GM23338 (cell line): ENCODE data around the gene DNAH10. TPM values are rescaled to one million over a fixed set of nuclear protein-coding genes. Genes with fewer than 3 reads are reported as not detected.

ENCODE experiments used
- ATAC-seq: fragments of 200-7000 bp; cut with Tn5 transposase; 3 replicates; pipeline ENCODE4 v1.9.1; 2020
- DNase-seq: peaks from one replicate; pipeline ENCODE4 v3.0.0-alpha.2; 2015; ENCODE audit warnings: low spot score
- H2AFZ ChIP-seq: fragments of 200-600 bp; sonication (generic); 2 replicates; pipeline ENCODE4 v1.8.0; 2016; ENCODE audit warnings: antibody characterized with exemption, mild to moderate bottlenecking, moderate library complexity
- H3F3A ChIP-seq: fragments of 200-600 bp; sonication (generic); replicated peaks from 2 replicates; pipeline ENCODE4 v1.8.0; 2017; ENCODE audit warnings: antibody characterized with exemption, mixed run types, low read depth
- H3K27ac ChIP-seq: fragments of 200-600 bp; sonication (generic); 2 replicates; pipeline ENCODE4 v1.6.1; 2016; ENCODE audit warnings: low read depth
- H3K27me3 ChIP-seq: fragments of 200-600 bp; sonication (generic); 2 replicates; pipeline ENCODE4 v1.8.0; 2016; ENCODE audit warnings: mild to moderate bottlenecking, mixed run types, moderate library complexity; ENCODE audit not compliant: insufficient read depth
- H3K36me3 ChIP-seq: fragments of 200-600 bp; sonication (generic); 2 replicates; pipeline ENCODE4 v1.8.0; 2016; ENCODE audit warnings: mild to moderate bottlenecking; ENCODE audit not compliant: insufficient read depth
- H3K4me1 ChIP-seq: fragments of 200-600 bp; sonication (generic); 2 replicates; pipeline ENCODE4 v1.8.0; 2016; ENCODE audit warnings: mild to moderate bottlenecking, moderate library complexity; ENCODE audit not compliant: insufficient read depth
- H3K4me2 ChIP-seq: fragments of 200-600 bp; sonication (generic); 2 replicates; pipeline ENCODE4 v1.7.1; 2017; ENCODE audit warnings: mixed run types
- H3K4me3 ChIP-seq: fragments of 200-600 bp; sonication (generic); 2 replicates; pipeline ENCODE4 v1.6.1; 2016; ENCODE audit warnings: mixed run types
- H3K79me2 ChIP-seq: fragments of 200-600 bp; sonication (generic); replicated peaks from 2 replicates; pipeline ENCODE4 v1.8.0; 2017; ENCODE audit warnings: mild to moderate bottlenecking; ENCODE audit not compliant: insufficient read depth
- H3K9me2 ChIP-seq: fragments of 200-600 bp; sonication (generic); 2 replicates; pipeline ENCODE4 v1.8.0; 2017; ENCODE audit not compliant: insufficient read depth
- H4K20me1 ChIP-seq: fragments of 200-600 bp; sonication (generic); replicated peaks from 2 replicates; pipeline ENCODE4 v1.8.0; 2017; ENCODE audit warnings: mild to moderate bottlenecking; ENCODE audit not compliant: insufficient read depth
- H3K27ac Mint-ChIP-seq: 2 replicates; pipeline ENCODE4 v1.8.0; 2020; ENCODE audit warnings: inconsistent platforms, mild to moderate bottlenecking, moderate library complexity, mixed read lengths
- H3K27me3 Mint-ChIP-seq: 3 replicates; pipeline ENCODE4 v1.8.0; 2022; ENCODE audit warnings: low read depth, mild to moderate bottlenecking, moderate library complexity, mixed read lengths, inconsistent platforms; ENCODE audit not compliant: insufficient read depth, poor library complexity
- H3K36me3 Mint-ChIP-seq: 3 replicates; pipeline ENCODE4 v1.8.0; 2021; ENCODE audit warnings: low read depth, mild to moderate bottlenecking, inconsistent platforms, moderate library complexity, mixed read lengths
- H3K4me1 Mint-ChIP-seq: 3 replicates; pipeline ENCODE4 v1.8.0; 2020; ENCODE audit warnings: mild to moderate bottlenecking, inconsistent platforms, mixed read lengths
- H3K4me3 Mint-ChIP-seq: 3 replicates; pipeline ENCODE4 v1.8.0; 2021; ENCODE audit warnings: moderate library complexity, mild to moderate bottlenecking, inconsistent platforms, mixed read lengths
- H3K9me3 Mint-ChIP-seq: 3 replicates; pipeline ENCODE4 v1.8.0; 2020; ENCODE audit warnings: moderate library complexity, mild to moderate bottlenecking, inconsistent platforms, mixed read lengths
- CREB1 ChIP-seq: fragments of 250-450 bp; sonication (Bioruptor Pico); IDR thresholded peaks from 2 replicates; pipeline ENCODE4 v1.5.0; 2020; ENCODE audit warnings: low read depth, mild to moderate bottlenecking, moderate library complexity
- CTCF ChIP-seq, 2 experiments: fragments of 200-600 bp in 1 of 2; sonication (generic) in 1 of 2; conservative IDR thresholded peaks; 2 replicates each; pipeline versions ENCODE4 v1.5.1 to v1.6.1; 2016 to 2017; ENCODE audit warnings: antibody characterized with exemption in 2 of 2, low read depth in 2 of 2, mild to moderate bottlenecking in 2 of 2, moderate library complexity in 1 of 2
- ETS1 ChIP-seq: IDR thresholded peaks from 2 replicates; pipeline ENCODE4 v1.6.1; 2016; ENCODE audit warnings: antibody characterized with exemption
- EZH2 ChIP-seq: fragments of 200-600 bp; sonication (generic); IDR thresholded peaks from one replicate; pipeline ENCODE4 v1.8.0; 2017; ENCODE audit warnings: antibody characterized with exemption, mild to moderate bottlenecking, low read depth; ENCODE audit not compliant: unreplicated experiment
- EZH2phosphoT487 ChIP-seq: fragments of 200-600 bp; sonication (generic); IDR thresholded peaks from one replicate; pipeline ENCODE4 v1.8.1; 2018; ENCODE audit warnings: antibody characterized with exemption; ENCODE audit not compliant: unreplicated experiment
- JUNB ChIP-seq: IDR thresholded peaks from one replicate; pipeline ENCODE4 v1.6.1; 2016; ENCODE audit warnings: antibody characterized with exemption; ENCODE audit not compliant: unreplicated experiment
- NANOG ChIP-seq: IDR thresholded peaks from 2 replicates; pipeline ENCODE4 v1.6.1; 2016; ENCODE audit warnings: antibody characterized with exemption, borderline replicate concordance
- POLR2AphosphoS5 ChIP-seq: IDR thresholded peaks from 2 replicates; pipeline ENCODE4 v1.6.1; 2016; ENCODE audit warnings: antibody characterized with exemption, low read depth
- REST ChIP-seq: IDR thresholded peaks from one replicate; pipeline ENCODE4 v1.6.1; 2018; ENCODE audit warnings: antibody characterized with exemption; ENCODE audit not compliant: unreplicated experiment
- STAT1 ChIP-seq: IDR thresholded peaks from one replicate; pipeline ENCODE4 v1.6.1; 2016; ENCODE audit warnings: antibody characterized with exemption; ENCODE audit not compliant: unreplicated experiment
- ZNF114 ChIP-seq: fragments of 250-450 bp; sonication (Bioruptor Pico); IDR thresholded peaks from 2 replicates; pipeline ENCODE4 v1.5.0; 2020; ENCODE audit warnings: mild to moderate bottlenecking, moderate library complexity
- ZNF331 ChIP-seq: fragments of 250-450 bp; sonication (Bioruptor Pico); IDR thresholded peaks from 2 replicates; pipeline ENCODE4 v1.5.0; 2020; ENCODE audit warnings: low read depth, mild to moderate bottlenecking, moderate library complexity
- ZNF462 ChIP-seq: fragments of 250-450 bp; sonication (Bioruptor Pico); IDR thresholded peaks from 2 replicates; pipeline ENCODE4 v1.5.0; 2020; ENCODE audit warnings: mild to moderate bottlenecking, moderate library complexity
- polyA plus RNA-seq: library from polyadenylated mRNA; unstranded; fragments of >200 nt; fragmentation: Nextera tagmentation; extraction: Ambion mirVana; gene quantifications from 2 replicates; pipeline ENCODE4 v1.2.1, GENCODE V29; 2016
- total RNA-seq: library from RNA; depleted of rRNA; stranded (reverse); fragments of >200 nt; shearing (Covaris generic); gene quantifications from 2 replicates; pipeline ENCODE4 v1.2.3, GENCODE V29; 2014

The DNAH10 gene
- total and polyA plus RNA-seq, 2 experiments from 2014 or later, result 0.03 TPM

- Histone ChIP-seq H3K4me2 (no peak overlapping the region), H3K27ac (no peak overlapping the region), H3F3A (no peaks in the 10 kb centered on the region), H3K4me3 (no peak overlapping the region), H3K79me2 (no peaks in the 10 kb centered on the region), H3K36me3 (no peaks in the 10 kb centered on the region), H3K4me1 (no peaks in the 10 kb centered on the region), H3K27me3 (peaks cover 43% of the 10 kb centered on the region), H4K20me1 (no peaks in the 10 kb centered on the region), H3K9me2 (no peaks in the 10 kb centered on the region), H2AFZ (no peak overlapping the region)
- Mint-ChIP-seq H3K27ac (no peak overlapping the region), H3K4me1 (no peaks in the 10 kb centered on the region; the same call in 2 of the 3 replicates), H3K27me3 (peaks cover 5% of the 10 kb centered on the region), H3K36me3 (no peaks in the 10 kb centered on the region), H3K9me3 (no peaks in the 10 kb centered on the region), H3K4me3 (no peak overlapping the region)
- no peak for ATAC-seq
- no peak for TF ChIP-seq CTCF (conservative IDR thresholded peaks at IDR 0.05; ENCODE audit: low read depth in 2 of 2)
- no peak for TF ChIP-seq STAT1
- TF ChIP-seq ZNF331 (CRISPR knock-in tag), result no peak
- no peak for TF ChIP-seq EZH2
- TF ChIP-seq EZH2phosphoT487, result no peak
- TF ChIP-seq NANOG, result no peak
- TF ChIP-seq POLR2AphosphoS5, result no peak
- no peak for TF ChIP-seq ZNF462 (CRISPR knock-in tag)
- no peak for TF ChIP-seq REST
- no peak for TF ChIP-seq ETS1
- TF ChIP-seq ZNF114 (CRISPR knock-in tag), result no peak
- TF ChIP-seq JUNB, result no peak
- no peak for TF ChIP-seq CREB1 (CRISPR knock-in tag)
- DNase-seq, result no peak
These were observed 189.9 kb downstream of the DNAH10 start for GRCh38 chr12:123952037-123952436.
